SK-N-SH treated with all-trans-retinoic acid at 6 μM for 48 hours (cell line): Measurements from ENCODE around the gene IFNGR1.

Experiments used
- ATAC-seq: fragments of 200-7000 bp; cut with Tn5 transposase; 3 replicates; pipeline ENCODE4 v1.9.1; 2020; ENCODE audit warnings: mild to moderate bottlenecking, moderate library complexity
- ARNTL ChIP-seq: fragments of 450-650 bp; formaldehyde crosslinking; IDR thresholded peaks from 2 replicates; pipeline ENCODE4 v1.5.0; 2020; ENCODE audit warnings: low read depth, mild to moderate bottlenecking, moderate library complexity, borderline replicate concordance
- BACH2 ChIP-seq: fragments of 250-450 bp; sonication (Bioruptor Pico); IDR thresholded peaks from 2 replicates; pipeline ENCODE4 v1.9.0; 2021; ENCODE audit warnings: mild to moderate bottlenecking, borderline replicate concordance
- CREB5 ChIP-seq: fragments of 250-450 bp; sonication (Bioruptor Pico); IDR thresholded peaks from 2 replicates; pipeline ENCODE4 v1.5.1; 2020; ENCODE audit warnings: low read depth, mild to moderate bottlenecking, moderate library complexity
- CSRNP3 ChIP-seq: fragments of 250-450 bp; sonication (Bioruptor Pico); IDR thresholded peaks from 2 replicates; pipeline ENCODE4 v1.5.1; 2021; ENCODE audit warnings: mild to moderate bottlenecking, moderate library complexity
- ESRRG ChIP-seq: fragments of 250-450 bp; sonication (Bioruptor Pico); IDR thresholded peaks from 2 replicates; pipeline ENCODE4 v1.6.1; 2021; ENCODE audit warnings: mild to moderate bottlenecking
- GLIS3 ChIP-seq: fragments of 250-450 bp; sonication (Bioruptor Pico); IDR thresholded peaks from 2 replicates; pipeline ENCODE4 v1.5.0; 2020; ENCODE audit warnings: mild to moderate bottlenecking, moderate library complexity
- OSR1 ChIP-seq: fragments of 250-450 bp; sonication (Bioruptor Pico); IDR thresholded peaks from 2 replicates; pipeline ENCODE4 v1.8.0; 2022; ENCODE audit warnings: moderate library complexity, mild to moderate bottlenecking, inconsistent platforms
- POU6F1 ChIP-seq: fragments of 250-450 bp; sonication (Bioruptor Pico); IDR thresholded peaks from 2 replicates; pipeline ENCODE4 v1.8.0; 2021; ENCODE audit warnings: low read depth, mild to moderate bottlenecking, moderate library complexity, borderline replicate concordance
- PPARA ChIP-seq: fragments of 250-450 bp; sonication (Bioruptor Pico); IDR thresholded peaks from 2 replicates; pipeline ENCODE4 v1.5.0; 2020; ENCODE audit warnings: mild to moderate bottlenecking, borderline replicate concordance
- RARB ChIP-seq: fragments of 250-450 bp; sonication (Bioruptor Pico); IDR thresholded peaks from 2 replicates; pipeline ENCODE4 v1.8.0; 2021; ENCODE audit warnings: mild to moderate bottlenecking, moderate library complexity
- SNAI2 ChIP-seq: fragments of 250-450 bp; sonication (Bioruptor Pico); IDR thresholded peaks from 2 replicates; pipeline ENCODE4 v1.5.0; 2020; ENCODE audit warnings: mild to moderate bottlenecking, moderate library complexity
- TCF4 ChIP-seq: fragments of 250-450 bp; sonication (Bioruptor Pico); IDR thresholded peaks from 2 replicates; pipeline ENCODE4 v1.8.0; 2021; ENCODE audit warnings: mild to moderate bottlenecking, moderate library complexity, borderline replicate concordance
- TOX ChIP-seq: fragments of 250-450 bp; sonication (Bioruptor Pico); IDR thresholded peaks from 2 replicates; pipeline ENCODE4 v1.8.0; 2021; ENCODE audit warnings: mild to moderate bottlenecking, moderate library complexity, borderline replicate concordance
- TSHZ2 ChIP-seq: fragments of 250-450 bp; sonication (Bioruptor Pico); IDR thresholded peaks from 2 replicates; pipeline ENCODE4 v1.5.0; 2020; ENCODE audit warnings: mild to moderate bottlenecking, moderate library complexity
- ZC3H10 ChIP-seq: fragments of 250-450 bp; sonication (Bioruptor Pico); IDR thresholded peaks from 2 replicates; pipeline ENCODE4 v1.5.1; 2021; ENCODE audit warnings: mild to moderate bottlenecking, moderate library complexity
- ZFP3 ChIP-seq: fragments of 250-450 bp; sonication (Bioruptor Pico); IDR thresholded peaks from 2 replicates; pipeline ENCODE4 v1.5.0; 2020; ENCODE audit warnings: mild to moderate bottlenecking, moderate library complexity
- ZFP30 ChIP-seq: fragments of 450-650 bp; formaldehyde crosslinking; IDR thresholded peaks from 2 replicates; pipeline ENCODE4 v1.5.0; 2022; ENCODE audit warnings: mild to moderate bottlenecking, moderate library complexity
- ZNF565 ChIP-seq: fragments of 450-650 bp; formaldehyde crosslinking; conservative IDR thresholded peaks from 2 replicates; pipeline ENCODE4 v1.5.0; 2020; ENCODE audit warnings: low read depth, mild to moderate bottlenecking, moderate library complexity
- ZNF70 ChIP-seq: fragments of 450-650 bp; formaldehyde crosslinking; IDR thresholded peaks from 2 replicates; pipeline ENCODE4 v1.5.0; 2020; ENCODE audit warnings: mild to moderate bottlenecking, moderate library complexity
- ZNF8 ChIP-seq: fragments of 450-650 bp; formaldehyde crosslinking; IDR thresholded peaks from 2 replicates; pipeline ENCODE4 v1.5.0; 2020; ENCODE audit warnings: mild to moderate bottlenecking, moderate library complexity

IFNGR1 gene

GRCh38 chr6:137167702-137168377 is 51.3 kb downstream of the IFNGR1 start:
- TF ChIP-seq TOX (CRISPR knock-in tag) (no peak), ZNF70 (CRISPR knock-in tag) (no peak), ZNF565 (CRISPR knock-in tag) (no peak), ZNF8 (CRISPR knock-in tag) (no peak), CSRNP3 (CRISPR knock-in tag) (no peak), PPARA (no peak), OSR1 (CRISPR knock-in tag) (no peak), CREB5 (CRISPR knock-in tag) (no peak), TCF4 (CRISPR knock-in tag) (no peak), BACH2 (CRISPR knock-in tag) (no peak), ZFP3 (no peak), ARNTL (CRISPR knock-in tag) (no peak), RARB (CRISPR knock-in tag) (no peak), POU6F1 (CRISPR knock-in tag) (no peak), TSHZ2 (CRISPR knock-in tag) (no peak), ESRRG (CRISPR knock-in tag) (no peak), GLIS3 (CRISPR knock-in tag) (no peak), ZFP30 (CRISPR knock-in tag) (no peak), SNAI2 (CRISPR knock-in tag) (no peak)
- no peak for ATAC-seq

- ATAC-seq = no peak
- TF ChIP-seq POU6F1 (CRISPR knock-in tag) (no peak), BACH2 (CRISPR knock-in tag) (no peak), ZNF8 (CRISPR knock-in tag) (no peak), OSR1 (CRISPR knock-in tag) (no peak), ZFP30 (CRISPR knock-in tag) (no peak), TOX (CRISPR knock-in tag) (no peak), TCF4 (CRISPR knock-in tag) (no peak), ZNF70 (CRISPR knock-in tag) (no peak), ZFP3 (no peak), SNAI2 (CRISPR knock-in tag) (no peak), ESRRG (CRISPR knock-in tag) (no peak), GLIS3 (CRISPR knock-in tag) (no peak), ZC3H10 (CRISPR knock-in tag) (no peak)
These were observed 52.7 kb downstream of the IFNGR1 start for GRCh38 chr6:137166247-137167098.
